GM19043 (cell line): Measurements from ENCODE around the gene RTF2.
"Not testable (repeated sequence)": the region's sequence is repeated elsewhere in the genome, so short reads cannot be mapped to it uniquely, and the experiment has no call there.

ENCODE experiments used
- ATAC-seq: cut with Tn5 transposase; IDR thresholded peaks from one replicate; pipeline ENCODE4 v1.9.1; 2021; ENCODE audit warnings: low read depth; ENCODE audit not compliant: unreplicated experiment

Gene RTF2

DNA sequence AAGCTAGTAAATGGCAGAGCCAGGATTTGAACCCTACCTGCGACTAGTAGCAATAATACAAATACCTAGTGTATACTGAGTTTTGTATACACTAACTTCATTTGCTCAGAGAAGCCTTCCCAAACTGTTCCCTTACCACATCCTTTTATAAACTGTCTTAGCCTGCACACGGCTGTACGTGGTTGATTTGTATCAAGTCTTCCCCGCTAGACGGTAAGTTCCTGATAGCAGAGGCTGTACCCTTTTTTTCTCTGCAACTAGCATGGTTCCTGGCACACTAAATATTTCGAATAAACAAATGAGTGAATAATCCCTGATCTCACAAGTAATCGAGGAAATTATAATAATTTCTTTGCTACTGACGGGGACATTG lies 636 bp downstream of the RTF2 start:
- no peak for ATAC-seq

DNA sequence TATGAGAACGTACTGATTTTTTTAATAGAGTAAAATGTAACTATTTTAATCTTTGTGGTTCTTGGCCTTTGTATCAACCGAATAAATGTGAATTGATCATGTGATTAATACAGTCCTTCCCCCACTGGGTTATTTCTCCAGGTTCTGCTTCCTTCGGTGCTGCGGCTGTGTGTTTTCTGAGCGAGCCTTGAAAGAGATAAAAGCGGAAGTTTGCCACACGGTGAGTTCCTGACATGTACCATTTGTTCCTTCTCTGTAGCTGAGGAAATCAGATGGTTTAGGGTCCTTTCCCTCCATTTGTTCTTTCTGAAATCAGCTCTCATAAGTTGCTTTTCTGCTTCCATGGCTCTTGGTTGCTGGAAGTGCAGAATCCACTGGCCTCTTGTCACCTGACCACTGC lies 15.5 kb downstream of the RTF2 start:
- ATAC-seq, result no peak

DNA sequence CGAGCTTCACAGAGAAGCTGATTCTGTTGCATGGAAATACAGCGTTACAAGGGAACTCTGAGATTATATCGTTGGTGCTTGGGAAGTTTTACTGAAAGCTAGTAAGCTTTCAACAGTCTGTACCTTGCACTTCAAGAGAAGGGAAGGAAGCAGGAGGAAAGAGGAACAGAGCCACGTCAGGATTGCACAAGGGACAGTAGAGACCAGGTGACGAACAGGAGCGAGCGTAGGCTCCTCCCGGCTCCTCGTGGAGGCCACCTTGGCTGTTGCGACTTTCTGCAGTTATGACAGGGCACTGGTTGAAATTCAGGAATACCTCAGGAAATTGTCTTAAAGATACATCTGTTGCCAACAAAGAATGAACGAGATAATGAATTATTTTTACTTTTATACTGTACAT lies 18.8 kb downstream of the RTF2 start:
- no peak for ATAC-seq

DNA sequence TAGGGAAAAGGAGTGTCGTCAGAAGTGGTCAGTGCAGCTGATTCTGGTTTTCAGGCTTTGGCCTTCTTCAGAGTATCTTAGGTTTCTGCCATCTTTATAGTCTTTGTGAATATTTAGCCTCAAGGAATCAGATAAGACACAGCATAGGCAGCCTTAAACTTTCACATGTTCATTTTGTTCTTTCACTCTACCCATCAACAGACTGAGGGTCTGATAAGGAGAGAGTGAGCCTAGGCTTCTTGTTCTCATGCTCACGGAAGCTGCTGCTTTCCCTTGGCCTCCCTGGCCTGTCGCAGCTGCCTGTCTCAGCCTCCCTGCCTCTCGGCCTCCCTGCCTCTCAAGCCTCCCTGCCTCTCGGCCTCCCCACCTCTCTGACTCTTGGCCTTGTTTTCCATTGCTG lies 20.1 kb downstream of the RTF2 start:
- no peak for ATAC-seq

DNA sequence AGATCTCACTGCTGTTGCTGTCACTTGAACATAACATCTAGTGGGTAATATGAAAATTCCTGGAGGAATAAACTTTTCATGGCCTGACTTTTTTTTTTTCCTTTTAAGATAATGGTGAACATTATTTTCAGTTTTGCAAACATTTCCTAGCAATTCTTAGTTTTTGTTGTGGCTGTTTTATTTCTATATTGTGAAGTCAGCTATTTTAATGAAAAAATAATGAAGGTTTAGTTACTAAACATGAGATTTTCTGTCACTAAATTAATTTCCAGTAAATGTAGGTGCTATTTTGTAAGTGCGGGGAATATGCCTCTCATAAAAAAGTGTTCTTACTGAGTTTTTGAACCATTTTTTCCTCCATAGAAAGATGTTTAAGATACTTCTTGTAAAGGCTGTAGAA lies 32.7 kb downstream of the RTF2 start:
- no peak for ATAC-seq

DNA sequence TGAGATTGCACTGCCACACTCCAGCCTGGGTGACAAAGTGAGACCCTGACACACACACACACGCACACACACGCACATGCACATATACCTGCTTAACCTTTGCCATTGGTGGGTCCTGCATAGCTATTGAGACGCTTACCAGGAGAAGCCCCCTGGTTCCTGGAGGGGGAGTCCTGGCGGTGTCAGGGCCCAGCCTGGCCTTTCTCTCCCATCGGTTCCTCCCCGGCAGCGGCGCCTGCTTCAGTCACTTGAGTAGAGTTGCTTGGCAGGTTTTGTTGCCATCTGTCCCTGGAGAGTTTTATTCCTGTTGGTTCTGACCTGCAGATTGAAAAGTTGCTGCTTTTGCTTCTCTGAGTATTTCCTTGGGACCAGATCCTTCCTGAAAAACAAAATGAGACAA lies 35.5 kb downstream of the RTF2 start:
- ATAC-seq, result no peak

DNA sequence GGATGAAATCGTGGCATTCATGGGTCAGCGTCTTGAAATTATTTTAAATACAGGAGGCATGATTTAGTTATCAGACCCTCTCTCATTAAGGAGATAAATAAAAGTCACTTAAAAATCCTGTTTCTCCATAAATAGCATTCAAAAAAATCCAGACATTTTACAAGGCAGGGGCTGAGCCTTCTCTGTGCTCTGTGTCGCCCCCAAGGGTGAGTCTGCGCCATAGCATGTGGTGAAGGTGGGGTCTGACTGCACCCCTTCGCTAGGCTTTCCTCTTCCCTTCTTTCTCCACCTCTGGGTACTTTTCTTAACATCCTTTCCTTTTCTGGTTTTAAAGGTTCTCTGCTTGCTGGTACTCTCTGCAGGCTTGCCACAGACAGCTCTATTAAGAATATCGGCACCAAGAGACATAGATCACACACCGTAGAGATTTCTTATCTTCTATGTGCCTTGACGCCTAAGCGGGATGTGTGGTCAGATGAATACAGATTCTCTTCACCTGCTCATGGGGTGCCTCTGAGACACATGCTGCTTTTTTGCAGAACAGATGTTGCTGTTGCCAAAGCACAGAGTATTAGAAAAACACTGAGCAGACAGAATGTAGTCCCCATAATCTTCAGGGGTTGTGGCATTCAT lies 36.1 kb downstream of the RTF2 start:
- ATAC-seq, result no peak

DNA sequence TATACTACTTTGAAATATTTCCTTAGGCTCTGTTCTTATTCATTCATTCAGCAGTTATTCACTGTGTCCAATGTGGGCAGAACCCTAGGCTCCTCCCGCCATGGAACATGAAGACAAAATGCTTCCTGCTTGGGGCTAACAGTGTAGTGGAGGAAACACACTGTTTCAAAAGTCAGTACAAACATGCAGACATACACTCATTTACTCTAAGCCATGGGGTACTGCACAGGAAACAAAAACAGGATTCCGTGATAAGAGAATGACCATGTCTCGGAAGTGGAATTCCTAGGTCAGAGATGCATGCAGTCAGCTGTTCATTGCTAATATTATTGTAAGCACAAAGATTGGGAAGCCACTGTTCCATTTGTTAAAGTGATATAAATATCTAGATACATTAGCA lies 37.7 kb downstream of the RTF2 start:
- ATAC-seq, result no peak

DNA sequence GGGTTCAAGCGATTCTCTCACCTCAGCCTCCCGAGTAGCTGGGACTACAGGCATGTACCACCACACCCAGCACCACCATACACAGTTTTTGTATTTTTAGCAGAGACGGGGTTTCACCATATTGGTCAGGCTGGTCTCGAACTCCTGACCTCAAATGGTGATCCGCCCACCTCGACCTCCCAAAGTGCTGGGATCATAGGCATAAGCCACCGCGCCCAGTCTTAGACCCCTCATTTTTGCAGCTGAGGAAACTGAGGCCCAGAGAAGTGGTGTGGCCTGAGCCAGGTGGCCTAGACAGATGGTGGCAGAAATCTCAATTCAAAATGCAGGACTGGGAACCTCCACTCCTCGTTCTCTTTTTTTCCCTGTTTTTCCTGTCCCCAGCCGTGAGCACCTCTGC lies 43.5 kb downstream of the RTF2 start:
- ATAC-seq, result no peak

DNA sequence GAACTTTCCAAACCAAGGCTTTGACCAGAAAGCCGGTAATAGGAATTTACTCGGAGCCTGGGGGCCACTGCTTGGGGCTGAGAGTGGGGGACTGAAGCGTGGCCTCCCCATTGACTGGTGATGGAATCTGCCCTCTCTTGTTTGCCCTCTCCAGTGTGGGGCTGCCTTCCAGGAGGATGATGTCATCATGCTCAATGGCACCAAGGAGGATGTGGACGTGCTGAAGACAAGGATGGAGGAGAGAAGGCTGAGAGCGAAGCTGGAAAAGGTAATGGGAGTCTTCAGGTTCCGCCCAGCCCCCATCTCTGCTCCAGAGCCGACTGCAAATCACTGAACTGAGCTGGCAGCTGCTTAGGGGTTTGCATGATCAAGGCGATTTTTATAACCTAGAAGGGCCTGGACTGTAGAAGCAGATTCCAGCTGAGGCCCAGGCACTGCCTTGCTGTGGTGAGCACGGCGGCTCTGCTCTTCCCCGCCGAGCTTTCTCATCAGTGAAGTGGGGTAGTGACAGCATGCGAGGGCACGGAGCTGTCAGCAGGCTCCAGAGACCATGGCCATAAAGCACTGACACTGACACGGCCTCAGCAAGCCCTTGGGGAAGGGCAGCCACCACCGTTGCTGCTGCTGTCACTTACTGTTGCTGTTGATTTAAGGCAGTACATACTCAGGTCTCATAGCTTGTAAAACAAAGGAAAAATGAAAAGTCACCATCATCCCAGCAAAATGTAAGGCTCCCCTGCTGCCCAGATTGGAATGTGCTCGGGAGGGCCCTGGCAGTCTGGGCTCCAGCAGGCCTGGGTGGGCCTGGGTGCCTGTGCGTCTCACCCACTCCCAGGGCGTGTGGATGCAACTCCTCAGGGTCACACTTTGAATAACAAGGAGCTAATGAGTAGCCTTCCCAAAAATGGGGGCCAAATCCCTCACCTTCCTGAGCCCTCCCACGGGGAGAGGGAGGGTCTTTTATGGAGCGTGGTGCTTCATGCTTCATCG lies 45.0 kb downstream of the RTF2 start:
- ATAC-seq, result no peak

DNA sequence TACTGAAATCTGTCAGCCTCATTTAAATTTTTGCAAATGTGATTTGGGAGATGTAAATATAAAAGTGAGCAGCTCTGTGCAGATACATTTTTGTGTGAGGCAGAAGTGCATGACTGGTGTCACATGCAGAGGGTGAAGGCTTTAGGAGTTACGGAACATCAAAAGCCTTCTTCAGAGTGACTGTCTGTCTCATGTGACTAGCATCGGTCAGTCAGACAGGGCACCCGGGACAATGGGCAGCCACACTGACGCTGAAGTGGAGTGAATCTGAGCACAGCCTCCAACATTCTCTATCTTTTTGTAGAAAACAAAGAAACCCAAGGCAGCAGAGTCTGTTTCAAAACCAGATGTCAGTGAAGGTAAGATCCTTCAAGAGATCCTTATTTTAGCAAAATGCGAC lies 48.2 kb downstream of the RTF2 start:
- no peak for ATAC-seq

DNA sequence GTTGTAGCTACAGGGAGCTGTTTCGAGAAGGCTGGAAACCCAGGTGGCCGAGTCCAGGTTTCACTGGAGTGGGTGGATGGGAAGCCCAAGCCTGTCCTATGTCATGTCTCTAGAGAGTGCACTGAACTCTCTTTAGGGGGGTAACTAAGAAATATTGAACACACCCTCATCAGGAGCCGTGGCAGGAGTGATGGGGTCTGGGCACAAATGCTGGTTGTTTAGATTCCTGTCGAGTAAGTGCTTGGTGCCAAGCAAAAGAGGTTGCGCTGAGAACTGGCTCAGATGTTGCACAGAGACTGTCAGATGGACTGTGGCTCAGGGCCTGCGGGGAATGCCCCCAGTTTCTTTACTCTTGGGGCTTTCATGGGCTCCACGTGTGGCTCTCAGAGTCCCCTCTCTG lies 48.8 kb downstream of the RTF2 start:
- ATAC-seq, result no peak

DNA sequence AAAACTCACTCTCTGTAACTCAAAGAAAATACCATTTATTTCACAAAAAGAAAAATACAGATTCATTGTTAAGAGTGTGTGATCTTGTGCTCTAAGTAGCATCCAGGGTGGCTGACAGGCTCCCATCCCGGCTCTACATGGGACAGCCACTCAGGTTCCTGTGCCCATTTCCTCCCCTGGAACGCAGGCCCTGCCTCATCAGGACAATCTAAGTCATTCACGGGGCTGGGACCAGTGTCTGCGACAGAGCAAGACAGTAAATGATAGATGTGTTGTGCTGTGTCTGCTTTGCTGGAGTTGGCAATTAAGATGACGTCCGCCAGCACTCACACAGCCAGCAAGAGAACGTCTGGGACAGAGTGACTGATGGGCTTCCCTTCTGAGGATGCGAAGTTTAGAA lies 49.2 kb downstream of the RTF2 start:
- no peak for ATAC-seq

DNA sequence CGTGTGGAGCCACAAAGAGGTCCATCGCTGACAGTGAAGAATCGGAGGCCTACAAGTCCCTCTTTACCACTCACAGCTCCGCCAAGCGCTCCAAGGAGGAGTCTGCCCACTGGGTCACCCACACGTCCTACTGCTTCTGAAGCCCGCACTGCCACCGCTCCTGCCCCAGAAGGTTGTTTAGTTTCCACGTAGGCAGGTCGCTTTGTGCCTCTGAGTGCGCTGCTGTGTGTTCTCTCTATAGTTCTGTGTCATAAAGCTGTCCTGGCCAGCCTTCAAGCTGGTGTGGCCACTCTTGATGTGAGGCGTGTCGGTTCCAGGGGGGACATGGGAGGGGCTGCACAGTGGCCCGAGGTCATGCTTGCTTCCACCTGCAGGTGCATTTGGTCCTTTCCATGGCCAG lies 49.7 kb downstream of the RTF2 start:
- no peak for ATAC-seq

DNA sequence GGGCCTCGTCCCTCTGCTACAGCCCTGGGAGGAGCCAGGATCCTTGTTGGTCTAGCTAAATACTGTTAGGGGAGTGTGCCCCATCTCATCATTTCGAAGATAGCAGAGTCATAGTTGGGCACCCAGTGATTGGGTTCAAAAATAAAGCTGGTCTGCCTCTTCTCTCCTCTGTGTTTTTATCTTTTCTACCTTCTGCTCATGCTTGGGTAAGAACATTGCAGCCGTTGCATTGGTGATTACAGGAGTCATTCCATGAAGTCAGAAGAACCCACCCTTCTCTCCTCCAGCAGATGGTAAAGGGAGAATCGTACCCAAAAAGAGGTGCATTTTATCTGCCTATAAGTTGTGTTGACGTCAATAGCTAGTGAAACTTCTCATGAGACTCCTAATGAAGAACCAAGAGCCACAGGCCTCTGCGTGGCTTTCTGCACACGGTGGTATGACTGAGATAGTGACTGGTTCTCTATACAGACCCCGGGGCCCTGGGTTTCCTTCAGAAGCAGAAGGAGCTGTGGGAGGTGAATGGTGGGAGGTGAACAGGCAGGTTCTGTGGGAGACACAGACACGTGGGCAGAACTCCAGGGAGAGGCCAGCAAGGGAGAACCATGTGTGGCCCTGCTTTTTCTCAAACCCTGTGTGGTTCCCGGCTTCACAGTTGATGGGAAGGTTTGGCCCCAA lies 50.4 kb downstream of the RTF2 start:
- no peak for ATAC-seq

DNA sequence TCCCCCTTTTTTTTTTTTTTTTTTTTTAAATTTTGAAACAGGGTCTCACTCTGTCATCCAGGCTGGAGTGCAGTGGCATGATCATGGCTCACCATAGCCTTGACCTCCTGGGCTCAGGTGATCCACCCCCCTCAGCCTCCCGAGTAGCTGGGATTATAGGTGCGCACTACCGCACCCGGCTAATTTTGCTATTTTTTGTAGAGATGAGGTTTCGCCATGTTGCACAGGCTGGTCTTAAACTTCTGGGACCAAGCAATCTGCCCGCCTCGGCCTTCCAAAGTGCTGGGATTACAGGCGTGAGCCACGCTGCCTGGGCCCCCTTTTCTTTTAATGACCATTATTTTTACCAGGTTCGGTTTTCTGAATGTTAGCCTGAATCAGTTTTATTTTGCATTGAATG lies 51.1 kb downstream of the RTF2 start:
- ATAC-seq, result no peak

DNA sequence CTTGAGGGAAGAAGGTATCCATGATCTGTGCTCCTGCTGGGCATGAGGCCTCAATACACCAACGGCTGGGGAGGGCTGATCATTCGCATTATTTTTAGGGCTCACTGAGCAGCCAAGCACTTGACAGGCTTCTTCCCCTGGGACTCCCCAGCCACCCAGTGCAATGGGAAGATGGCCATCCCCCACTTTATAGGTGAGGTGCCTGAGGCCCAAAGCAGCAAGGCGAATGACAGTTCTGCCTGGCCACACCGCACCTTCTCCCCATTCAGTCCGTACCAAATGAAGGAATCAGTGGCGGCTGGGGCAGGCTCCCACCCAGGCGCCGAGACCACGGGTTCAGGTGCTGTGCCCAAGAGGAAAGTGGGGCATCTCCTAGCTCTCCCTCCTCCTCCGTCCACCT lies 51.8 kb downstream of the RTF2 start:
- ATAC-seq, result no peak

DNA sequence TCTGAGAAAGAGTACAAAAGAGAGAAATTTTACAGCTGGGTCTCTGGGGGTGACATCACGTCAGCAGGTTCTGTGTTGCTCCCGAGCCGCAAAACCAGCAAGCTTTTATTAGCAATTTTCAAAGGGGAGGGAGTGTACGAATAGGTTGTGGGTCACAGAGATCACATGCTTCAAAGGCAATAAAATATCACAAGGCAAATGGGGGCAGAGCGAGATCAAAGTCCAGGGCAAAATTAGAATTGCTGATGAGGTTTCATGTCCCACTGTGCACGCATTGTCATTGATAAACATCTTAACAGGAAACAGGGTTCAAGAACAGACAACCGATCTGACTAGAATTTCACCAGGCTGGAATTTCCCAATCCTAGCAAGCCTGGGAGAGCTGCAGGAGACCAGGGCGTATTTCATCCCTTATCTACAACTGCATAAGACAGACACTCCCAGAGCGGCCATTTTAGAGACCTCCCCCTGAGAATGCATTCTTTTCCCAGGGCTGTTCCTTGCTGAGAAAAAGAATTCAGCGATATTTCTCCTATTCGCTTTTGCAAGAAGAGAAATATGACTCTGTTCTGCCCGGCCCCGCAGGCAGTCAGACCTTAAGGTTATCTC lies 52.4 kb downstream of the RTF2 start:
- not testable (repeated sequence) for ATAC-seq

DNA sequence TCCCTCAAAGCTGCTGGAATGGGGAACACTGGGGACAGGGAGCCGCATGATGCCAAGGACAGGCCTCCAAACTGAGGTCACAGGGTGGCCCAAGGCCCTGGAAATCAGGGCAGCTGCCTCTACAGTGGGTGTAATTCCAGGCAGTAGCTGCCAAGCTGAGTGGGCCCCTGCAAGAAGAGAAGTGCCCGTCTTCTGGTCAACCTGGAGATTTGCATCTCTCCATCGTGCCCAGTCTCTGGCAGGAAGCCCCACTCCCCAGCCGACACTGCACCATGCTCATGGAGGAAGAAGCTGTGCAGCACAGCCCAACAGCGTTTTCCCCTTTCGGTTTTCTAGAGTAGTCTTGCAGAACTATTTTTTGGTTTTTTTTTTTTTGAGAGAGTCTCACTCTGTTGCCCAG lies 53.9 kb downstream of the RTF2 start:
- ATAC-seq, result no peak

DNA sequence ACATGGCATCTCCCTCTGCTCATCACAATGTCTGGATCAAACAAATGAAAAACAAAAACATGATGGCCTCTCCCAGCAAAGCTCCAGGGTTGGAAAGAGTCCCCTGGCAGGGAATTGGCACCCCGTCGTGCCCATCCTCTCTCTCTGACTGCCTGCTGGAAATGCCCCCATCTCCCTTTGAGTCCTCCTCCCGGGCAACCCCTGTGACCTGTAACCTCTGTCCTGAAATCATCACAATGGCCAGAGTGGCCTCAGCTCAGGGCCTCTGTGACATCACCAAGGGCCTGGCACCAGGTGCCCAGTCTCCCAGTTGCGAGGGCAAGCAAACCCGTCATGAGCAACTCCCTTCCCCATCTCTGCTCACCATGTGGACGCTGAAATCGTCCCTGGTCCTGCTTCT lies 56.0 kb downstream of the RTF2 start, which contains the start of gene FAM209A:
Gene FAM209A, plus strand, starts transcription at position 301 of the 400 bp plus-strand sequence. Its CDS starts 65 bp downstream, at position 366.
- not testable (repeated sequence) for ATAC-seq

DNA sequence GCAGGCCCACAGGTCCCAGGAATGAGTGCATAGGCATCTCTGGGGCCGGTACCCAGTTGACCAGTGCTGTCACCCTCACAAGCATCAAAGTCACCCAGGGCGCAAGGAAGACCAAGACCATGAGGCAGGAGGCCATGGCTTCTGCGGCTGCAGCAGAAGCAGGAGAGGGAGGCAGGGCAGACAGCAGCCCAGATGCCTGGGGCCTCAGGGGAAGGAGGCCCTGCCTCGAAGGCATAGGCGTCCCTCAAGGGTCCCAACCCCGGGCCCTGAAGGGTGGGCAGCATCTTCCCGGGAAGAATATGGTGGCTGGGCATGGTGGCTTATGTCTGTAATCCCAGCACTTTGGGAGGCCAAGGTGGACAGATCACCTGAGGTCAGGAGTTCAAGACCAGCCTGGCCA lies 59.1 kb downstream of the RTF2 start:
- ATAC-seq, result no peak
